AG08395 (cell line): ENCODE data around the gene GAREM1.

Experiments used
- DNase-seq: peaks from one replicate; pipeline ENCODE4 v3.0.0; 2012; ENCODE audit warnings: mixed read lengths, low spot score

The GAREM1 gene

DNA sequence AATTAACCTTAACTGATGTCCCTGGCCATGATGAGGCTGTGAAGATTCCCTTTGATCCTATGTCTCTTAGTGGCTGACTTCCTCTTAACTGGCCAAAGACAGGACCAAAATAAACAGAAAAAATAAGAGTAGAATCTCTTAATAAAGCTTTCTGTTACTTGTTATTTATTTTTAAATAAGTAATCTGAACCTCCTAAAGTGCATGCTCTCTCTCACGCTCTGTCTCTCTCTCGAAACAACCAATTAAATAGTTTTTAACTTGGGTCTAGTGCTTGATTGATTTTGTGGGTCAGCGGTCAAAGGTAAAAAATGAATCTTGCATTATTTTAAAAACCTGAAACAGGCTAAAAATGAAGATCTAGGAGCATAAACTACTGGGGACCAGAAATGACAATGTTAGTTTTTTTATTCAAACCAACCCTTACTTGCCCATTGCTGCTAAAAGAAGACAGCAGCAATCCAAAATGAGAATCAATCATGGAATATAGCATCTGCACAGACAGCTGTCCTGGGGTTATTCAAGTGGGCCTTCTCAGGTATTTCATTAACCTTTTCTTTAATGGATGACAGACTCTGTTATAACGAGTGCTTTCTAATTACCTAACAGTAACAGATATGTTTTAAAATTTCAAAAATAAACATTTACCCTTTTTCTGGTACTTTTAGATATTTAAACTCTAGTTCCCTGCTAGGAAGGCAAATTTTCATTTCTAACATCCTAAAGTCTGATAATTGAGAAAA, 11.2 kb downstream of the GAREM1 start:
- no peak for DNase-seq

GRCh38 chr18:32455361-32455760, 15.3 kb downstream of the GAREM1 start:
- no peak for DNase-seq

- no peak for DNase-seq
Measured at GRCh38 chr18:32454593-32454992, 16.1 kb downstream of the GAREM1 start.

DNA sequence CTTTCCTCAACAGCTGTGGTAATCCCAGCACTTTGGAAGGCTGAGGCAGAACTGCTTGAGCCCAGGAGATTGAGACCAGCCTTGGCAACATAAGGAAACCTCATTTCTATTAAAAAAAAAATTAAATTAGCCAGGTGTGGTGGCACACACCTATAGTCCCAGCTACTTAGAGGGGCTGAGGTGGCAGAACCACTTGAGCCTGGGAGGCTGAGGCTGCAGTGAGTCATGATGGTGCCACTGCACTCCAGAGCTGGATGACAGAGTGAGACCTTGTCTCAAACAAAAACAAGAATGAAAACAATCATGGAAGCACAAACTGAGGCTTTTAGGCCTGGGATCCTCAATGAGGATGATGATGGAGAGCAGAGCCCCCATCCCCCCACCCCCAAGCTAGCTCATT, 19.8 kb downstream of the GAREM1 start:
- no peak for DNase-seq

DNA sequence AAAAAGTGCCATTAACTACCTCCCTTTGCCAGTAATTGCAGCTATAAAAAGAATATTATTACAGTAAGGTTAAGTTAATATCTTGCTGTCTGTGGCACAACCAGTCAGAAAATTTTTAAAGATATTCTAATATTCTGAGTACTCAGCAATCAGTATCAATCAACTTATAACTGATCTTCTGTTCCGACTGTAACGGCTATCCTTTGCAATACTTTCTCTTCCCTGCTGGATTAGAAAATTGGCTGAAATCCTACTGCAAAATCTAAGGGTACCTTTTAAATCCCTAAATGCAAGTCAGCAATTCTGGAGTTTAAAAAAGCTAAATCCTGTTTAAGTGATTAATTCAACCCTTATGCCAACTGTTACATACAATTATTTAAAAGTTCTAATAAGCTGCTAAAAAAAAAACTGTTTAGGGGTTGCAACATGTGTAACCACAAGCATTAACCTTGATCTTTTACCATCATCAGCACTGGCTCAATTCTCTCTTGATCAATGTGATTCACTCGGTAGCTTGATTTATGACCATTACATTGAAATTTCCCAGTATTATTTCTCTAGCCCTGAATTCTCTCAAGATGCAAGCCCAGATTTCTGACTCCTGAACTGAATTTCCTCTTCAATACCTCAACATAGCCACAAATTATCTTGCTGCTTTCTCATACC, 20.5 kb downstream of the GAREM1 start:
- no peak for DNase-seq

GRCh38 chr18:32446780-32447179, 23.9 kb downstream of the GAREM1 start:
- no peak for DNase-seq

DNA sequence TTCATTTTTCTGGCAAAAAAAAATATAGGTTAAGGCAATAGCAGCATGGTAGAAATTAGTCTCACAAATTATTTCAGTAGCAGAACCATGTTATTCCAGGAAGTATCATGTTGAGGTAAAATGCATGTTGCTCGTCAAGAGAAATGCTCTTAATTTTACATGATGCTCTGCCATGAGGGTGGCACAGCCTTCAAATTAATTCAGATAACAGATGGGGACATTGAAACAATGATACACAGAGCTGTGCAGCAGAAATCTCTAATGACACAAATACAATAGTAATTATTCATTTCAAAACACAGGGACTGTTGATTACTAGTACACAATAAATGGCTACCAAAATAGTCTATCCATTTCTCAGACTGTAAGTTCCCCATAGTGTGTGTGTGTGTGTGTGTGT, 24.8 kb downstream of the GAREM1 start:
- no peak for DNase-seq

- no peak for DNase-seq
Measured at GRCh38 chr18:32443706-32444215, 26.9 kb downstream of the GAREM1 start.

DNA sequence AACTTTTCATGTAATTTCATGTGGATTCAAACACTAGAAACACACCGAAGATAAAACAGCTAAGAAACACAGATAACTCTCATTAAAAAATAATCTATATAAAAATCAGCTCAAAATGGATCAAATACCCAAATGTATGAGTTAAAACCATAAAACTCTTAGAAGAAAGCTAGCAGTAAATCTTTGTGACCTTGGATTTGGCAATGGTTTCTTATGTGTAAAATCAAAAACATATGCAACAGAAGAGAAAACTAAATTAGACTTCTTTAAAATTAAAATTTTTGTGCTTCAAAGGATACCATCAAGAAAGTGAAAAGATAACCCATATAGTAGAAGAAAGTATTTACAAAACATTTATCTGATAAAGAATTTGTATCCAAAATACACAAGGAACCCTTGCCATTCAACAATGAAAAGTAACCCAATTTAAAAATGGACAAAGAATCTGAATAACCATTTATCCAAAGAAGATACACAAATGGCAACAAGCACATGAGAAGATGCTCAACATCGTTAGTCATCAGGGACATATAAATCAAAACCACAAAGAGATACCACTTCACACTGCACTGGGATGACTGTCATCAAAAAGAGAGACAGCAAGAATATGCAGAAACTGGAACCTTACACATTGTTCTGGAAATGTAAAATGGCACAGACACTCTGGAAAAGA, 27.5 kb downstream of the GAREM1 start:
- DNase-seq, result no peak

DNA sequence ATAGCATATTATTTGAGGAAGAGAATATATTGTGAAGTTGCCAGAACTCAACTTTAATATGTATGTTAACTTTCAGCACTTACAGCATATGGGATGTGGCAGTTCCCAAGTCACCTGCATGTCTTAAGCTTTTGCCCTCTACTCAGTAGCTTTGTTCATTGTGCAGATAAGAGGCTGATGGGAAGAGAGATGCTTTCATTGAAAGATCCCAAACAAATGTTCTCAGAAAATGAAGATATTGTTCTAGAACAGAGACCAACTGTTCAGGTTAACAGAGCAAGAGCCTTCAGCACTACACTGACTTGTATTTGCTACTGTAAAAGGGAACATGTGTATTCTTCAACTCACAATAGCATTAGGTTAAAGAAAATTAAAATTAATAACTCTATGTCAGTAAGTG, 28.1 kb downstream of the GAREM1 start:
- no peak for DNase-seq

GRCh38 chr18:32441533-32441932, 29.1 kb downstream of the GAREM1 start:
- DNase-seq, result no peak

GRCh38 chr18:32440518-32440917, 30.2 kb downstream of the GAREM1 start:
- DNase-seq, result no peak

DNA sequence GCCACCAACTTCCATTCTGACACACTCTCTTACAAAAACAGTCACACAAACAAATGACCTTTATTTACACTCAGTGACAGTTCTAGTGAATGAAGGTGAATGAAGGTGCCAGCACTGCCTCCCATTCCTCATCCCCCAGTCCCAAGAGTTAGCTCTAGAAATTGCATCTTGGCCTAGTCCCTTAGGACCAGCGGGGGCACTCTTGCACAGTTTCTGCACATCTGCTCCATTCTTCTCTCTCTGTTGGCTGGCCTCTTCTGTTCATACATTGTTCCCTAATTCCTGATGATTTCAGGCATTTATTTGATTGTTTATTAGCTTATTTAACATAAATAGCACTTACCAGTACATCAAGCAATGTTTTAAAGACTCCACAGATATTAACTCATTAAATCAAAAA, 30.9 kb downstream of the GAREM1 start:
- DNase-seq, result no peak

DNA sequence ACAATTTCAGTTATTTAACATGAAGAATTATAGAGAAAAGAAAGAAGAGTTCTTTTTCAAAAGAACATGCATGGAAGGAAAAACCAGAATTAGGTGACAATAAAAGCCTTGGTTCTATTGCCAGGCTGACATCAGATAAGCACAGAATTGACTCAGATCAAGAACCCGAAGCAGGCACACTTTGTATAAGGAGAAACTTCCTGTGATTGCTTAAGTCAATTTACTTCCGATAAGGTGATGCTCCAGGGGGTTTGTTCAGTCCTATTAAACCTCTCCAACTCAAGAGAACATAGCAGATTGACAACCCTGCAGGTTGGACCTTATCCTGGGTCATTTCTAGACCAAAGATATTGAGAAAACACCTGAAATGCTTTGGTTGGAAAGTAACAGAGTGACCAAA, 31.4 kb downstream of the GAREM1 start:
- DNase-seq, result no peak

GRCh38 chr18:32438173-32438572, 32.5 kb downstream of the GAREM1 start:
- no peak for DNase-seq

- no peak for DNase-seq
Measured at GRCh38 chr18:32437100-32437834, 33.4 kb downstream of the GAREM1 start.

DNA sequence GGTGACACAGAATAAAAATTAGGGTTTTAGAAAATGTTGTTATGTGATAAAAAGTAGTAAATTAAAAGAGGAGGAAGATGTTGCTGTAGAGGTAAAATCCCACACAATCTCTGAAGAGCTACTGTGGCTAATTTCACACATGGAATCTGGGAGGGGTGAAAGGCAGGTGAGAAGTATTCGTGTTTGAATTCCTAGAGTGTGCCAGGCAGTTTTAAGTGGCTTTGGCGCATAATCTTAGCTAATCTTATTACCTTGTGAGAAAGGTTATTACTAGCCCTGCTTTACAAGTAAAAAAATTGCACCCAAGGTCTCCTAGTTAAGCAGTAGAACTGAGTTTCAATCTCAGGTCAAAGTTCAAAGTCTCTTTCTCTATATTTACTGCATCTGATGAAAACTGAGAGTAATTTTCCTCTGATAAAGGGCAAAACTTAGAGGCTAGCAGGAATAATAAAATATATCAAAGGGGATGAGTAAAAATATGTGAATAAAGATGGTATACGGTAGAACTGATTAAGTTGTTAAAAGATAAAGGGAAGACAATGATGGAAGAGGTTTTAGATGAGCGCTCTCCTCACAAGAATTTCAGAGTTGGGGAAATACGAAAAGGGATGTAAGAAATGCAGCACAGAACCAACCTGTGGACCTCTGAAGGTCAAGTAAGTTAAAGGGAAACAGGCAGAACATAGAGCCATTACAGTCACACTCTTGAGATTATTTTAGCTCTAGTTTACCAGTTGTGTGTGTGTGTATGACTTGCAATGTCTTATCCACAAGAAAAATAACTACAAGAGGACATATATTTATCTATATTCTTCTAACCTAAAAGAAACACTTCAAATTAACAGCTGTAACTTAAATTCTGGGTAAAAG, 34.8 kb downstream of the GAREM1 start:
- DNase-seq, result no peak

GRCh38 chr18:32431753-32432152, 38.9 kb downstream of the GAREM1 start:
- DNase-seq, result no peak

- DNase-seq, result no peak
Measured at GRCh38 chr18:32429402-32429801, 41.3 kb downstream of the GAREM1 start.

DNA sequence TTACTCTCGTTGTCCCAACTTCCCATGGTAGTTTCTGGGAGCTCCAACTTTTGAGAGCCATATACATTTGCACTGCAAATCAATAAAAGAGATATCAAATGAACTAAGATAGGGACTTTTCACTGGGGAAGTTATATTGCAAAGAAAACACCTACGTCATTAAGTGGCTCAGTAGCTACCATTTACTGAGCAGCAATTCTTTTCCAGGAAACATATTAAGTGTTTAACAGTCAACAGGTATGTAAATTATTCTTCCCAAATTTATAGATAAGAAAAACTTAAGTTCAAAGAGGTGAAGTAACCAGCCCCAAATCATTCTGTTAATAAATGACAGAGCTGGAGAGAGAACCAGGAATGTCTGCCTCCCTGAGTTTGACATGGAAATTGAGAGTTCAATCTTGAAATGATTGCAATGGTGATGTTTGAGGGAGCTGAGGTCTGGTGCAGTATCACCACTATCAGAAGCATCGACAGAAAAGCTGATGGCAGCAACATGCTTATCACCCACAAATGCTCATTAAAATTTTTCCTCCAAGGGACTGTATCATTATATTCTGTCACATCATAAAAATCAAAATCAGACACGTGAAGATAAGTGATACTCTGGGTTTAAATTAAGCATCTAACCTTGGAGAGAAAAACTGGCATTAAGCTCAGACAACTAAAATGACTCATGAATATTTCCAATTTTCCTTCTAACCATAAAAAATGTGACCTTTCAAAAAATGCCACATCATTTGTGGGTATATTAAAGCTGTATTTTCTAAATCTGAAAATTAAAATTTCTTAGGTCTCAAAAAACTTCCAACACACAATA, 43.4 kb downstream of the GAREM1 start:
- DNase-seq, result peak; percentile 42

DNA sequence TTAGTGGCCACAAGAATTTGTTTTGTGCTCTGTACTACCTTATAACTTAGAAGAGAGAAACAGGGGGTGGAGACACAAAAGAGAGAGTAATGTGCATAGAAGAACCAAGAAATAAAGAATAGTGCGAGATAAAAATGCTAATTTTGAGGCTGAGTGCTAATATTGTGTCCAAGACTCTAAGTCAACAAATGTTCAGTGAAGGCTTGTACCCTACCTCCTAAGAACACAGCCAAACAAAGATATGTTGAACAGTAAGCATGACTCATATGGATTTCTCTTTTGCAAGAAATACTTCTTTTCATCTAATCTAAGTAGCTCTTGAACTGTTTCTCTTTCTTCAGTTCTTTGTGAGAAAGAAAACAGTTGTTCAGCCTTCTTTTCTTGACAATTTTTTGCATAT, 45.2 kb downstream of the GAREM1 start:
- peak; percentile 20 for DNase-seq
